Stimulated activated memory B cell treated with anti-CD40 and anti-IgM and Interleukin-4, amounts not matched to agents 10 μg/mL and 1 μg/mL and 100 μg/mL, for 72 hours (primary cell): ENCODE results near the gene SMIM5.

ENCODE experiments used
- ATAC-seq: fragments of 150-1000 bp; cut with Tn5 transposase; 2 replicates; pipeline ENCODE4 v1.10.0; 2021
- H3K27ac Mint-ChIP-seq: one replicate; pipeline ENCODE4 v1.8.0; 2022; ENCODE audit warnings: mild to moderate bottlenecking, mixed read lengths
- H3K27me3 Mint-ChIP-seq: one replicate; pipeline ENCODE4 v1.8.0; 2022; ENCODE audit warnings: mixed read lengths
- H3K36me3 Mint-ChIP-seq: one replicate; pipeline ENCODE4 v1.8.0; 2022; ENCODE audit warnings: mixed read lengths
- H3K4me1 Mint-ChIP-seq: one replicate; pipeline ENCODE4 v1.8.0; 2022; ENCODE audit warnings: mixed read lengths
- H3K4me3 Mint-ChIP-seq: one replicate; pipeline ENCODE4 v1.8.0; 2022; ENCODE audit warnings: mild to moderate bottlenecking, moderate library complexity, mixed read lengths
- H3K9me3 Mint-ChIP-seq: one replicate; pipeline ENCODE4 v1.8.0; 2022; ENCODE audit warnings: mixed read lengths

Gene SMIM5

GRCh38 chr17:75652341-75652740 lies 19.1 kb downstream of the SMIM5 start:
- Mint-ChIP-seq H3K9me3 (no peaks in the 10 kb centered on the region), H3K27me3 (no peaks in the 10 kb centered on the region), H3K4me1 (peaks cover 12% of the 10 kb centered on the region), H3K4me3 (no peak overlapping the region), H3K27ac (peak overlapping the region; percentile 70), H3K36me3 (peaks cover 64% of the 10 kb centered on the region)
- ATAC-seq = no peak

- H3K36me3 Mint-ChIP-seq = peaks cover 57% of the 10 kb centered on the region
- H3K4me3 Mint-ChIP-seq = no peak overlapping the region
- H3K4me1 Mint-ChIP-seq = peaks cover 12% of the 10 kb centered on the region
- peak; percentile 56 for ATAC-seq
- no peaks in the 10 kb centered on the region for H3K27me3 Mint-ChIP-seq
- no peaks in the 10 kb centered on the region for H3K9me3 Mint-ChIP-seq
- H3K27ac Mint-ChIP-seq = peak overlapping the region; percentile 70
Observed at GRCh38 chr17:75652934-75653549, 19.8 kb downstream of the SMIM5 start.

GRCh38 chr17:75654176-75654575 lies 20.9 kb downstream of the SMIM5 start:
- Mint-ChIP-seq H3K9me3 (no peaks in the 10 kb centered on the region), H3K4me3 (no peak overlapping the region), H3K27ac (no peak overlapping the region), H3K27me3 (no peaks in the 10 kb centered on the region), H3K4me1 (peaks cover 12% of the 10 kb centered on the region), H3K36me3 (peaks cover 45% of the 10 kb centered on the region)
- no peak for ATAC-seq

- H3K4me3 Mint-ChIP-seq = no peak overlapping the region
- H3K27ac Mint-ChIP-seq = no peak overlapping the region
- no peaks in the 10 kb centered on the region for H3K27me3 Mint-ChIP-seq
- H3K36me3 Mint-ChIP-seq = peaks cover 22% of the 10 kb centered on the region
- peaks cover 11% of the 10 kb centered on the region for H3K4me1 Mint-ChIP-seq
- no peaks in the 10 kb centered on the region for H3K9me3 Mint-ChIP-seq
- ATAC-seq = no peak
Observed at GRCh38 chr17:75658237-75658636, 25.0 kb downstream of the SMIM5 start.

GRCh38 chr17:75661531-75661930 lies 28.3 kb downstream of the SMIM5 start:
- no peak for ATAC-seq
- Mint-ChIP-seq H3K36me3 (peaks cover 13% of the 10 kb centered on the region), H3K4me3 (no peak overlapping the region), H3K9me3 (no peaks in the 10 kb centered on the region), H3K4me1 (peaks cover 28% of the 10 kb centered on the region), H3K27ac (no peak overlapping the region), H3K27me3 (no peaks in the 10 kb centered on the region)

- no peaks in the 10 kb centered on the region for H3K9me3 Mint-ChIP-seq
Observed at GRCh38 chr17:75662511-75662910, 29.3 kb downstream of the SMIM5 start.

GRCh38 chr17:75664099-75664549 lies 30.9 kb downstream of the SMIM5 start:
- peak; percentile 94 for ATAC-seq
- Mint-ChIP-seq H3K4me3 (peak overlapping the region; percentile 38), H3K9me3 (no peaks in the 10 kb centered on the region), H3K27ac (no peak overlapping the region), H3K4me1 (peaks cover 36% of the 10 kb centered on the region), H3K27me3 (no peaks in the 10 kb centered on the region), H3K36me3 (peaks cover 15% of the 10 kb centered on the region)

More at GRCh38 chr17:75662511-75662910, 29.3 kb downstream of the SMIM5 start:
- Mint-ChIP-seq H3K4me3 (no peak overlapping the region), H3K27me3 (no peaks in the 10 kb centered on the region), H3K36me3 (peaks cover 7% of the 10 kb centered on the region), H3K27ac (peak overlapping the region; percentile 48), H3K4me1 (peaks cover 28% of the 10 kb centered on the region)
- ATAC-seq = no peak

GRCh38 chr17:75665981-75666380 lies 32.7 kb downstream of the SMIM5 start:
- Mint-ChIP-seq H3K27me3 (no peaks in the 10 kb centered on the region), H3K4me1 (peaks cover 43% of the 10 kb centered on the region), H3K4me3 (peak overlapping the region; percentile 41), H3K27ac (no peak overlapping the region), H3K9me3 (no peaks in the 10 kb centered on the region), H3K36me3 (peaks cover 23% of the 10 kb centered on the region)
- no peak for ATAC-seq

GRCh38 chr17:75666959-75667790 lies 33.9 kb downstream of the SMIM5 start, which contains the start of the genes RECQL5 and SAP30BP:
TSS of gene RECQL5 (minus strand) at chr17:75667154. CDS start at chr17:75666557, 597 bp downstream.
TSS of gene SAP30BP (plus strand) at chr17:75667338. CDS start at chr17:75667373, 35 bp downstream.
- H3K4me3 Mint-ChIP-seq = peak within 1 kb of the TSS; percentile 41
- peaks cover 29% of the 10 kb centered on the region for H3K36me3 Mint-ChIP-seq
- H3K27ac Mint-ChIP-seq = no peak within 1 kb of the TSS
- no peaks in the 10 kb centered on the region for H3K9me3 Mint-ChIP-seq
- ATAC-seq = peak; percentile 90
- peaks cover 47% of the 10 kb centered on the region for H3K4me1 Mint-ChIP-seq
- no peaks in the 10 kb centered on the region for H3K27me3 Mint-ChIP-seq

- Mint-ChIP-seq H3K27me3 (no peaks in the 10 kb centered on the region), H3K27ac (no peak overlapping the region), H3K4me1 (peaks cover 43% of the 10 kb centered on the region), H3K36me3 (peaks cover 23% of the 10 kb centered on the region), H3K4me3 (no peak overlapping the region), H3K9me3 (no peaks in the 10 kb centered on the region)
- ATAC-seq = no peak
Observed at GRCh38 chr17:75667825-75668224, 34.6 kb downstream of the SMIM5 start.

GRCh38 chr17:75668489-75668888 lies 35.3 kb downstream of the SMIM5 start:
- H3K36me3 Mint-ChIP-seq = peaks cover 23% of the 10 kb centered on the region

GRCh38 chr17:75670868-75671267 lies 37.6 kb downstream of the SMIM5 start:
- Mint-ChIP-seq H3K4me3 (no peak overlapping the region), H3K9me3 (no peaks in the 10 kb centered on the region), H3K27ac (no peak overlapping the region), H3K36me3 (peaks cover 23% of the 10 kb centered on the region), H3K4me1 (peaks cover 32% of the 10 kb centered on the region), H3K27me3 (no peaks in the 10 kb centered on the region)
- no peak for ATAC-seq

More at GRCh38 chr17:75668489-75668888, 35.3 kb downstream of the SMIM5 start:
- Mint-ChIP-seq H3K4me1 (peaks cover 43% of the 10 kb centered on the region), H3K27me3 (no peaks in the 10 kb centered on the region), H3K4me3 (no peak overlapping the region), H3K27ac (no peak overlapping the region), H3K9me3 (no peaks in the 10 kb centered on the region)
- no peak for ATAC-seq

GRCh38 chr17:75672011-75672410 lies 38.8 kb downstream of the SMIM5 start:
- Mint-ChIP-seq H3K36me3 (peaks cover 23% of the 10 kb centered on the region), H3K27me3 (no peaks in the 10 kb centered on the region), H3K27ac (no peak overlapping the region), H3K4me1 (peaks cover 28% of the 10 kb centered on the region), H3K4me3 (no peak overlapping the region), H3K9me3 (no peaks in the 10 kb centered on the region)
- ATAC-seq = no peak

- Mint-ChIP-seq H3K27ac (no peak overlapping the region), H3K4me3 (no peak overlapping the region), H3K9me3 (no peaks in the 10 kb centered on the region), H3K4me1 (peaks cover 29% of the 10 kb centered on the region), H3K27me3 (no peaks in the 10 kb centered on the region), H3K36me3 (peaks cover 21% of the 10 kb centered on the region)
- ATAC-seq = no peak
Observed at GRCh38 chr17:75673487-75673886, 40.3 kb downstream of the SMIM5 start.

- H3K4me1 Mint-ChIP-seq = peaks cover 25% of the 10 kb centered on the region
- ATAC-seq = no peak
- peaks cover 26% of the 10 kb centered on the region for H3K36me3 Mint-ChIP-seq
- no peaks in the 10 kb centered on the region for H3K27me3 Mint-ChIP-seq
- no peak overlapping the region for H3K27ac Mint-ChIP-seq
- no peak overlapping the region for H3K4me3 Mint-ChIP-seq
- no peaks in the 10 kb centered on the region for H3K9me3 Mint-ChIP-seq
Observed at GRCh38 chr17:75676461-75676860, 43.2 kb downstream of the SMIM5 start.
